Limb (tissue), 2 donors: ENCODE data around the gene HOXA1.

Experiments used
- DNase-seq, 2 donors: peaks; one replicate each; pipeline ENCODE4 v3.0.0-alpha.2; 2016; ENCODE audit errors: extremely low spot score in 2 of 2

Gene HOXA1

DNA sequence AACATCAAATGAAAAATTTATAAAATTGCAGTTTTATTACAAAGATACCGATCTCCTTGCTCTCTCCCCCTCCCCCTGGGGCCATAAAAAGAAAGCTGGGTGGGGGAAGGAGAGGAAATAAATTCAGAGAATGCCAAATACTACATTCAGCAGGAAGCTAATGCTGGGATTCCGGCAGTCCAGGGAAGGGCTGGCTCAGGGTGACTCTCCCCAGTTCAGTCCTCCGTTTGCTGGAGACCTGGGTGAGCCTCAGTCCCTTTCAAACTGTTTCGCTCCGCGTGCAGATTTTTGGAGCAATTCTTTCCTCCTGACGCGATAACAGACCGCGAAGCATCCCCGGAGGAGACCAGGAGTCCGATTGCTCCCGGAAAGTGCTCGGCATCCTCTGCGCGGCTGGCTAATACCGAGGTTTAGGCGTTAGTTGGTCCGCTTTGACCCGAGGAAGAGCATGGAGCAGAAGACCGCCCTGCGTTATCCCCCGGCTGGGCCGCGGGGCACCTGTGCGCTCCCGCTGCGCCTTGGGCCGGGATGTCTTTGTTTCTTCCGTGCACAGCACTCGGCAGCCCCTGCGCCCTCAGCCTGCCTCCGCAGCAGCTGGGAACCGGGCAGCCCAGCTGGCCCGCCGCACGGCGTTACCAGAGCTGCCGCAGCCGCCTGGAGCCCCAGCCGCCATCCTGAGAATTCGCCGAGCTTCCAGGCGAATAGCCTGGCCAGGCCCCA is 10.5 kb upstream of the HOXA1 start:
- peak in 1 of 2 donors; percentile 77 for DNase-seq

DNA sequence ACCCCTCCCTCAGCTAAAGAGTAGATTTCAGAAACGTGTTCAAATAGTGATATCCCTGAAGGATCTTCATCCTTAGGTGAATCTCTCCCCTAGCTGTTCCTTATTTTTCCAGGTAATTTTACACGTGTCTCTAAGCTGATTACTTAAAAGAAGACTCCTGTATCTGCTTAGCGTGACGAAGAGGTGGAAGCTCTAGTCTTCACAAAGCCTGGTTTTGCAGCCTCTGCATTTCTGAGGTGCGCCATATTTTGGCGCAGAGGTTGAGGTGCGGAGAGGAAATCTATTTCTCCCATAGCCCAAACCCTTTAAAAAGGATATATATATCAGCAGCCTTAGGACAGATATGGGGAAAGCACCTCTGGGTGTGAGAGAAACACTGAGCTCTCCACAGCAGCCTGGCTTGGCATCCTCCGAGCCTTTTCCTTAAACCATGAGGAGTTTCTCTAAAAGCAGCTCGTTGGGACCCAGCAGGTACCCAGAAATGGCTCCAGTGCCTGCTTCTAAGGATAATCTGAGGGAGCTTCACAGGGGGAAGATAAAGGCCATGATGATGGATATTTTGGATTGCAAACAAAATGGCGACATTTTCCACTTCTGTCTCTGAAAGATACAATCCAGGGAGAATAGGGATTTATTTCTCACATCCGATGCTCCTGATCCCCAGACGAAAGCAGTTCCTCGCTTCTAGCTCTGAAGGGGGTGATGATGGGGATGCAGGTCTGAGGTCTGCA is 9.7 kb upstream of the HOXA1 start:
- peak in 1 of 2 donors; percentile 51 for DNase-seq

DNA sequence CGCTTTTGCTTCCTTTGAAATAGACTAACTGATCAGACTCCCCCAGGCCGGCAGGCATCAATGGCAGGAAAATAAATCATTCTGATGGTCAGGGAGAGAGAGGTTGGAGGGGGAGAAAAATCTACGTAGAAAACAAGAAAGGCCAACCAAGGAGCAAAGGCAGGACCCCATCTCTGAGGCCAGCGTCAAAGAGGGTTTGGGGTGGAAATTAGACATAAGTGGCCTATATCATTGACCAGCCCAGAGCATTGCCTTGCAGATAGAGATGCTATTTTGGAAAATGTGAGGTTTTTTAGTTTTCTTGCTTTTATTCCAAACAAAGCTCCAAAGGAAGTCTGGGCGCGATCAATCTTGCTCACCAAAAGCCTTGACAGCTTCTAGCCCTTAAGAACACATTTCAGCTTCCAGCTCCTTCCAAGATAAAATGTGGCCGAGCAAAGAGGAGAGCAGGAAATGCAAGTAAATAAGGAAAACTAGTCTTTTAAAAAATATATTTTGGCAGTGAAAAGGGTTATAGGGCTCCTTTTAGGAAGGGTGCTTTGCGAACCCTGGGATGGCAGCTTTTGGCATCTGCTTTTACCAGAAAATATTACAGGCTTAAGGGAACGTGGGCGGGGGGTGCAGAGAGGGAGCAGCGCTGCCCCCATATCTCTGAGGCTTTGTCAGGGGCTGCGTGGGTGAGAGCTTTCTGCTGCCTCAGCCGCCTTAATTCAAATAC is 8.7 kb upstream of the HOXA1 start:
- peak in 1 of 2 donors; percentile 64 for DNase-seq

DNA sequence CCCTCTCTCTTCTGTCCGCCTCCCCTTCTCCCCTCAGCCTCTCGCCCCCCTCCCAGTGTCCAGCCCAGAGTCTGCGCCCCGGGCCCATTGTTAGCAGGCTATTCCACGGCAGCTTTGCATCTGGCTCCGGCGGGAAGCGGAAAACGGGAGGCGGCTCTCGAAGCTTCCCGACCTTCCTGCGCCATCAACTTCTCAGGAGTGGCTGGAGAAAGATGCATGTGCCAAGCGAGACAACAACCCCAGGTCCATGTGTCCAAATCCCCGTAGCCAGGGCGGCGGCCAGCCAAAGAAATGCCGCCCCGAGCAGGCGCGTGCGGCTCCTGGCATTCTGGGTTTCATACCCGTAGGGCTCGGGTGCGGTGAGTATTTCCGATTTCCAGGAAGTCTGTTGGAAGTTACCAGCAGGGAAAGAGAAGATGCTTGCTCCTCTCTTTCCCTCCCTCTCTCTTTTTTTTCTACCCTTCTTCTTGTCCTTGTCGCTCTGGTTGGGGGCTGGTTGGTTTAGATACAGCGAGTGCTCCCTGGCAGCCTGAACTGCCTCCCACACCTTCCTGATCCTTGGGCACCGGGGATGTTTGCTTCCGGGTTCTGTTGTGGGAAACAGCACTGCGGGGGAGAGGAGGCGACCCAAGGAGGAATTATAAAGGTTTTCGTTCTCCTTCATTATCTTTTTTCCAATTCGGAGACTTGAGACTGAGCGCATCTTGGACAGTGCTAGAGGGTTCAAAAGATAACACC is 7.9 kb upstream of the HOXA1 start:
- DNase-seq = peak in 1 of 2 donors; percentile 71

DNA sequence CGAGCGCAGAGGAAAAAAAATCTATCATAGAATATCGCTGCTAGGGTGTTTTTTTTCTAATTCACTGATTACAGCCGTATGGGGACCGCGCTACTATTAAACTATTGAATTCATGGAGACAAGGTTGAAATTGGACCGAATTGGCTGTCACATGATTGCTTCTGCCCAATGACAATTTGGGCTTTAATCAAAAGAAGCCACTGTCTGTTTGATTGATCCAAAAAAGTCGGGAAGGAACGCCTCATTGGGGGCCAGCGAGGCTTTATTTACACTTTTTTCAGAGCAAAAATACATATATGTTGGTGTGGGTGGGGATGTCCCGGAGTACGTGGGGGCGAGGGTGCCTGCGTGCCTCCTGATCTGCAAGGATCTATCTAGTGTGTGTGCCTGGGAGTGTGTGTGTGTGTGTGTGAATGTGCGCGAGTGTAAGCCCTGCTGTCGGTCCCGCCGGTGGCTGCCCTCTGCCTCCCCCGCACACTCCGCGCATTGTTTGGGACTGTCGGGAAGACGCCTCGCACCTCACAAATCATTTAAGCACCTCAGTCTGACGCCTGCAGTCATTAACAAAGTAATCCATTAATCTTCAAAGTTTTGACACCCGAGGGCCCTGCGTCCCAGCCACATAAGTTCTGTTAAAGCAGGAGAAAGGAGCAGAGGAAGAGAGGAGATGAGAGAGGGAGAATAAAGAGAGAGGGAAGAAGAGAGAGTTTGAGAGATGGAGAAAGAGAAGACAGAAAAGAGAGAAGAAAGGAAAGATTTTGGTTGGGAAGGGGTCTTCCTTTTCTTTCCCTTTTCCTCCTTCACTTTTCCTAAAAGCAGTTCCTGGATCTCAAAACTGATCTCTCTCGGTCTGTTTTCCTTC is 7.0 kb upstream of the HOXA1 start, which contains the start of gene HOXA2:
HOXA2 (minus strand) TSS at position 103 of the 862 bp plus-strand sequence. CDS start 183 bp downstream, outside the sequence.
- DNase-seq = peak in 1 of 2 donors; percentile 80

DNA sequence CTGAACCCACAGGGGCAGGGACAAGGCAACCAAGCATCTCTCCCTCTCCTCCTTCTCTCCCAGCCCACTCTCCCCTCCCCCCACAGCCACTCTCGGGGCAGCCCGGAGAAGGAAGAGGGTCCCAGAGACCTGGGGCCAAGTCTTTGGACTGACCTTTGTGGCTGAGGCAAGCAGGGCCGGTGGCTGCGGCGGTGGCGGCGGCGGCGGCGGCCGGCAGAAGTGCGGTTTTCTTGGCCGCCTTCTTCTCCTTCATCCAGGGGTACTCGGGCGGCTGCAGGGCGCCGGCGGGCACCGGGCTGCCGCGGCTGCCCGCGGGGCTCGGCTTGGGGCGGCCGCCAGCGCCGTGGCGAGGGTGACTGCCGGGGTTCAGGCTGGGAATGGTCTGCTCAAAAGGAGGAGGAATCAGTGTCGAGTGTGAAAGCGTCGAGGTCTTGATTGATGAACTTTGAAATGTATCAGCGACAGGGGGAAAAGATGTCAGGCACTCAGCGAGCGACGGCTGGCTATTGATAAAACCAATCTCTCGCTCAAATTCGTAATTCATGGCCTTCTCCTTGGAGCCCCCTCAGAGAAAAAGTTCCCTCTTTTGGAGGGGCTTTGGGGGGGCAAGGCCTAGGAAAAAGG is 6.3 kb upstream of the HOXA1 start:
- peak in 1 of 2 donors; percentile 78 for DNase-seq

DNA sequence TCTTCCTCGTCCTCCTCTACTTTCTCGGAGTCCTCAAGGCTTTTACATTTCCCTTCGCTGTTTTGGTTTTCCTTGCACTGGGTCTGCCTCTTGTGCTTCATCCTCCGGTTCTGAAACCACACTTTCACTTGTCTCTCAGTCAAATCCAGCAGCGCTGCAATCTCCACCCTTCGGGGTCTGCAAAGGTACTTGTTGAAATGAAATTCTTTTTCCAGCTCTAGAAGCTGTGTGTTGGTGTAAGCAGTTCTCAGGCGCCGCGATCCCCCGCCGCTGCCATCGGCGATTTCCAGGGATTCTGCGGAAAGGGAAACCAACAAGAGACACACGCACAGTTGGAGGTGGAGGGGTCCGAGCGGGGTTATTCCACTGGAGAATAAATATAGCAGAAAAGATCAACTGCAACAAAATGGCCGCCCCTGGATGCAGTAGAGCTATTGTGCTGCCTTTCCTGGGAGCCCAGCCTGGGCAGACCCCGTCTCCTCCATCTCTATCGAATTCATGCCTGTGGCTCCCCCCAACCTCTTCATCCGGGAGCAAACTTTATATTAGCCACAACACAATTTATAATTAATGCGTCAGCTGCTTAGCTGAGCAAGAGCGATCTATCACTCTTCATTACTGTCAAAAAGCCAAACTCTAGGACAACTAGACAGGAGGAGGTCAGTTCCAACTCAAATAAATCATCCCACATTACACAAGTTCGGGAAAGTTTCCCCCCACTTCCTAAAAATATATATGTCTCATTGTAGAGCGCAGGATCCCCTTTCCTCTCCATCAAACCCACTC is 5.6 kb upstream of the HOXA1 start:
- DNase-seq = peak in 1 of 2 donors; percentile 76

DNA sequence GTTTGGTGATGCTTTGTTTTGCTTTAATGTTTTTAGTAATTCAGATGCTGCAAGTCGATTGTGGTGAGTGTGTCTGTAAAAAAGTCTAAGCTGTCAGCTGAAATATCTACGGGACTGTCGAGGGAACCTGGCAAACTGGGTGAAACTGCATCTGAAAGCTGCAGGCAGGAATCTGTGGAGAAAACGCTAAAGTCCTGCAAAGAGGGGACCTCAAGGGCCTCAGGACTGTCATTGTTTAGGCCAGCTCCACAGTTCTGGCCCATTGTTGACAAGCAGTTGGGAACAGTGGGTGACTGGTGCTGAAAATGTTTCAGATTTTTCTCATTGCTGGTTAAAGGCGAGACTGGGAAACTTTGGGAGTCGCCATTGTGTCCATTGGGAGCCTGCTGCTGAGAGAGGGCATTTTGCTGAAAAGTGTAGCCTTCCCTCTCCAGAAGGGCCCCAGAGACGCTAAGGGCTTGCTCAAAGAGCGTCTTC is 4.9 kb upstream of the HOXA1 start:
- DNase-seq = no peak

DNA sequence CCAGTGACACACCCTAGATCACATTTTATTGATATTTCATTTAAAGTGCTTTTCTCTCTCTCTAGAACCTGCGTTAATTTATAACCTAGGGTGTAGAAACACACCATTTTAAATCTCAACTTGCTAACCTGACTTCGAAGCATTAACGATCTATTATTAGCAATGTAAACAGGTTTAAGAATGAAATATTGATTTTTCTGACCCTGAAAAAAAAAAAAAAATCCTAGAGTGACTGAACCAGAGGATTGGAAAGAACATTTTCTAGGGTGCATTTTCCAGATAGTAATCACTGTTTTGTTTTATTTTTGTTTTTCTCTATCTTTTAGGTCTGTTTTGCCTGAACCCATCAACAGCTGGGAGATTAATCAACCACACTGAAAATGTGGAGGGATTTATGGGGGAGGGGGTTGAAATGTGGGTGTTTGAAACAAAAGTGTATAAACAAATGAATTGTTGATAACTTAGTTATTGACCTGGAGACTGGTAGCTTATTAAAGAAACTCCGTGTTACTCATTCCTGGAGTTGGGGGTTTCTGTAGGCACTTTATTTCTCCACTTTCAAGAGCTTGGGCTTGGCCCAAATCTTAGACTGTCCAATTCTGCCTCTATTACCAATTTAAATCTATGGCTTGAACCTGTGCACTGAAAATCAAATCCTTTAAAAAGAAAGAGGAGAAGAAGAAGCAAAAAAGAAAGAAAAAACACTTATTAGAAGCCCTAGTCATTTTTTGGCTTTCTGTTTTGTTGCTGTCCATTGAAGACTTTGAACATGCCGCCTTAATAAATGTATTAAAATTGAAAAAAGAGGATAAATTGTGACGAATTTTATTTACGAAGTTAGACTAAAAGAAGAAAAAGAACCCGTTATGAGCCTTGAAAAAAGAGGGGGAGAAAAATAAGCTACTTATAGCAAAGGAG is 3.9 kb upstream of the HOXA1 start:
- DNase-seq = no peak

DNA sequence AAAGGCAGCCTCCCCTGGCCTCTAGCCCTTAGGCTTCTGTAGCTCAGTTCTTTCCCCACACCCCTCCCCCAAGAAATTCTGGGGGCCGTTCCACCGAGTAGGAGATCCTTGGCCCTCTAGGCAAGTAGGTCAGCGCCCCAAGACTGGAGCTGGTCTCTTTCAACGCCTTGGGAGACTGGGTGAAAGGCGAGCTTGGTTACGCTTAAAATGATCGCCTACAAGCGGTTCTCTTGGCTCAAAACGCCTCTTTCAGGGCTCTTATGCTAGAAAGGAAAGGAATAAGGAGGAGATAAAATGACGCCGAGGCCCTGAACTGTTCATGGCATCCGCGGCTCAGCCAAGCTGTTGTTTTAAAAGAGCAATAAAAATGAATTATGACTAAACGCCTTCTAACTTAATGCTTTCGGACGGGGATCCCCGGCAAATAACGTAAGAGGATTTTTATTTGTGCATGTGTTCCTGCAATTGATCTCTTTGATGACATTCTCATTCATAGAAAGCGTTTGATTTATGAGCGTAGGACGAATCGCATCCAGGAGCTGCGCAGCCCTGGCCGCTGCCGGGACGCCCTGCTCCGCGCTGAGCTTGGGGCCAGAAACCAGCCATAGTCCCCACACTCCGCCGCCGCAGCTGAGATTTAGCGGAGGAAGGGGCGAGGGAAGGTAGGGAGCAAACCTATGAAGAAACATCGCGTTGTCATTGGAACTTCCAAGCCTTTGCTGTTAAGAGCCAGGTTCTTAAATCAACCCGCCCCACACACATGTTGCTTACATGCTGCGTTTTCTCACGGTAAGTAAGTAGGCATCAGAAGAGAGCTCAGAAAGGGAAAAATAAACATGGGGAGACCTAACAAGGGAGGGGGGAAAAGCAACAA is 3.0 kb upstream of the HOXA1 start:
- DNase-seq = peak in 1 of 2 donors; percentile 74

DNA sequence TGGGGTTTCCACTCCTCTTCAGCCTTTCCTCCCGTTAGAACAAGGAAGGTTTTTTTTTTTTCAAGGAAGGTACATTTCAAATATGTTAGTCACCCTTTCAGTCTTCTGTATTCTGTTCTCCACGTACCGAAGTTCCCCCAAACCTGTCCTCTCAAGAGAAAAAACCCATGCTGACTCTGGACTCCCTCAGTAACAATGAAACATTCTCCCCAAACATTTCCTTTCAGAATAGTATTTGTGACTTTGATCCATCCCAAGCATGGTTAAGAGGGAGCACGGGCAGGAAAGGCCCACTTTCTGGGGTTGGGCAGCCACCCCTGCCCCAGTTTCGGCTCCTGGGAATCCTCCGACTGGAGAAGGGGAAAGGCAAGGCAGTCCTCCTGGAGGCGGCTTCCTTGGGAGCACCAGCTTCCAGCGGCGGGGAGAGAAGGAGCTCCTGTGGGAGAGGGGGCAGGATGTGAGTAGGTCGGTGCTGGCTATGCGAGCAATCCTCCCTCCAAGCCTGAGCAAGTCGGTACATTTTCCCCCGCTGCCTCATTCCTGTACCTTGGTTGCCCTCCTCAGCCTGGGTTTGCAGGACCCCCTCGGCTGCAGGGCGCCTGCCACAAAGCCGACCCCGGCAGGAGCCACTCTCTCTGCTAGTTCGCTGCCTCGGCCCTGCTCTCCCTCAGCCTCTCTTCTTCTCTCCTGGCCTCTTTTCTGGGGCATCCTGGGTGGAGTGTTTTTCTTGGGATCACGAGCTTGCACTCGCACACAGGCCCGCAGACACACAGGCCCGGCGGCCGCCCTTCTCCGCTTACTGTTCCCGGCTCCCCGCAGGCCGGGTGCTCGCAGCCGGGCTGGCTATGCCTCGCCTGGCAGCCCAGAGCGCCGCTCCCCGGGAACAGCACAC is 2.1 kb upstream of the HOXA1 start:
- DNase-seq = peak in 1 of 2 donors; percentile 78

DNA sequence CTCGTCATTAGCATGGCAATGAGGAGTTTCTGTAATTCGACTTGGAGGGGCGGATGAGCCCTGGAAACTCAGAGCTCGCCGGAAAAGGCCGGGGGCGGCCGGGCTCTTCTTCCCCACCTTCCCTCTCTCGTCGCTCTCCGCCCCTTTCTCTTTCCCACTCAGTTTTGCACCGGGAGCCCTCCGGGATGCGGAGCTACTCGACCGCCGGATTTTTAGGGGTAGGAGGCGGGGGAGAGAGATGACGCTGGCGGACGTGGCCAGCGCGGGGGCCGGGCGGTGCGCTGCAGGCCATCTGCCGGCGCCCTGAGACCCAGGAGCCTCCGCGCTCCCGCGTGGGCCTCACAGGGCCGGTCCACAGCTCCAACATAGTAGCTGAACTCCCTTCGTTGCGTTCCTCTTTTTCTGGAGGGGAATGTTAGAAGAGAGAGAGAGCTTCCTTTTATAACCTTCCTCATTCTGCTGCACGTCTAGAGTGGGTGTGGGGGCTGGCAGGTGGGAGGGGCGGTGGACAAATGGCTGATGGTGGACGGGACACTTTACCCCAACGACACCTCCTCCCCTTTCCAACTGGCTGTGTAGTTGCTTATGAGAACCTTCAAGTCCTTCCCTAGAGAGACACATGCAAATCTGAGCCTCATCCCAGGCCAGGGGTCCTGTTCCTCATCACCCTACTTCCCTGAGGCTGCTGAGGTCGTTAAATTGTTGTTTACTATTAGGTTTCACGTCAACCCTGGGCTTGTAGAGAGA is 1.1 kb upstream of the HOXA1 start:
- peak in 1 of 2 donors; percentile 66 for DNase-seq

DNA sequence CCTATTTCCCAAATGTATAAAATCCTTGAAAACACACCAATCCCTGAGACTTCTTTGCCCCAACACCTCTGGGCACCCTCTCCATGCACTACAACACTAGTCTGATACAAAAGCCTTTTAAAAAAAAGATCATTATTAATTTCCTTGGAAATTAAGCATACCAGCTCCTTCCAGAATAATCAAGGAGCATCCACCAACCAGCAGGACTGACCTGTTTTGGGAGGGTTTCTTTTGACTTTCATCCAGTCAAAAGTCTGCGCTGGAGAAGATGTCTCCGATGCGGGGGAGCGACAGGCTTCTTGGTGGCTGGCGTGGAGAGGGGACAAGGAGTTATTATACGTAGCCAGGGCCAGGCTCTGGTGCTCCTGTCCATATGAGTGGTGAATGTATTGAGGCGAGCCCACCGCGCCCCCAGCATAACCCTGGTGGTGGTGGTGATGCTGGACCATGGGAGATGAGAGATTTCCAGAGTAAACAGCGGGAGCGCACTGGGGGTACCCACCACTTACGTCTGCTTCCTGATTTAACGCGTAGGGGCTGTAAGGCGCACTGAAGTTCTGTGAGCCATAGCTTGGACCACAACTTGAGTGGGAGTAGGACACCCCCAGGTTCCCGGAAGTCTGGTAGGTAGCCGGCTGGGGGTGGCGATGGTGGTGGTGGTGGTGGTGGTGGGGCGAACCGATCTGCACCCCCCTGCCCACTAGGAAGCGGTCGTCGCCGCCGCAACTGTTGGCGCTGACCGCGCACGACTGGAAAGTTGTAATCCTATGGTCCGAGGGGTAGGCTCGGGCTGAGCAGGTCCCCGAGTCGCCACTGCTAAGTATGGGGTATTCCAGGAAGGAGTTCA is 527 bp downstream of the HOXA1 start:
- no peak for DNase-seq

DNA sequence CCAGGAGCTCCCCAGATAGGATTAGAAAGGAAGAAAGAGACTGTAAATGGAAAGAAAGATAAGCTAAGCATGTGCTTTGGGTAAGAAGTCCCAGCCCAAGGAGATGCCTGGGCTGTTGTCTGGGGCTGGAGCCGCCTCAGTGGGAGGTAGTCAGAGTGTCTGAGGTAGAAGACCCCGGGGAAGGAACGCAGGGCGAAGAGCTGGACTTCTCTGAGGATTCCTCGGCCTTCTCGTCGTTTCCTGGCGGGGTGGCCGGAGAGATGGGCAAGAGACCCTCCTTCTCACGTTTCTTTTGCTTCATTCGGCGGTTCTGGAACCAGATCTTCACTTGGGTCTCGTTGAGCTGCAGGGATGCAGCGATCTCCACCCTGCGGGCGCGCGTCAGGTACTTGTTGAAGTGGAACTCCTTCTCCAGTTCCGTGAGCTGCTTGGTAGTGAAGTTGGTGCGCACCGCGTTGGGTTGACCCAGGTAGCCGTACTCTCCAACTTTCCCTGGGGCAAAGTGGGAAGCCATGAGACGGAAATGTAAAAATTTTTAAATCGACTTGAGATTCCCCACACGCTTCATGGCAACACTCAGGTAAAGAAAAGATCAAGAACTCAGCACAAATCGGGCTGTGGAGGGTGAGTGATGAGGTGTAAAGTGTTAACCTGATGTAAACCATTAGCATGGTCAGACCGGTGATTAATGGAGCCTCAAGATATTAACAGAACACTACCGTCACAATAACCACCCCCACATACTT is 1.3 kb downstream of the HOXA1 start:
- no peak for DNase-seq
